Mammary epithelial cell (primary cell): ENCODE data around the gene ITPR2.

Source experiments
- CTCF ChIP-seq, 2 donors: IDR thresholded peaks in 1 of 2; conservative IDR thresholded peaks in 1 of 2; 2 replicates each; pipeline ENCODE4 v1.5.1; 2011 to 2012; ENCODE audit warnings: inconsistent platforms in 2 of 2, low read length in 2 of 2, mild to moderate bottlenecking in 2 of 2, control low read depth in 1 of 2, low read depth in 1 of 2; ENCODE audit not compliant: insufficient read depth in 1 of 2; ENCODE audit errors: extremely low read depth in 1 of 2
- EZH2 ChIP-seq: IDR thresholded peaks from 2 replicates; pipeline ENCODE4 v1.6.1; 2012; ENCODE audit warnings: low read length, inconsistent platforms, borderline replicate concordance

GRCh38 chr12:26698186-26698585, 134.8 kb downstream of the ITPR2 start:
- no peak for TF ChIP-seq CTCF (conservative IDR thresholded peaks at IDR 0.05 in 1 of 2, IDR thresholded peaks at IDR 0.05 in 1 of 2; ENCODE audit: extremely low read depth in 1 of 2, insufficient read depth in 1 of 2, low read depth in 1 of 2, low read length in 2 of 2)
- TF ChIP-seq EZH2 = no peak
